ENCODE results near the gene PHACTR3. TPM values are rescaled to one million over a fixed set of nuclear protein-coding genes. Genes with fewer than 3 reads are reported as not detected.

The PHACTR3 gene
- total RNA-seq, 1 donor from 2014 or later: 9.9 TPM

DNA sequence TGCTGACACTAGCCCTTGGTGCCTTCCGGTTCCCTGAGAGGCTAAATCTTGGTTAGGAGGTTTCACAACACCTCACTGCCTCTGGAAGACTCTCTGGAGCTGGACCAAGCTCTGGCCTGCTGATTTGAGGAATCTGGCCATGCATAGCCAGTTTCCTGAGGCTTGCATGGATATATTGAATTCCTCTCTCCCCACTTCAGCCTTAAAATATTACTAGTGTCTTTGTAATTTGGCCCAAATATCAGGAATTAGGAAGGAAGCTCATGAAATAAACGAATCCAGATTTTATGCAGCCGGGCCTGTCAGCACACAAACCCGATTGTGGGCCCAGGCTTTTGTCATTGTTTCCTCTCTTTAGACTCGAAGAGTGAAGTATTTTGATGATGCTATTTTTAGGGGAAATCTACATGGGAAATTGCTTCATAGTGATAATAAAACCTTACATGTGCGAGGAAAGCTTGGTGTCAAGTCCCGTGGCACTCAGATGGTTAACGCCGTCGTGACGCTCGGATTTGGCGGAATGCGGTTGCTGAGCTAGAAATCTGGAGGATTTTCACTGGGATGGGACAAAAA lies 144.4 kb downstream of the PHACTR3 start:
- no peak for ATAC-seq
- intact Hi-C loops (cut with DNase I): no loop called here
- DNase-seq (ENCODE audit: missing footprints): no peak

GRCh38 chr20:59749301-59749700 lies 145.0 kb downstream of the PHACTR3 start:
- ATAC-seq: no peak
- intact Hi-C loops (cut with DNase I): no loop called here
- DNase-seq (ENCODE audit: missing footprints): no peak

DNA sequence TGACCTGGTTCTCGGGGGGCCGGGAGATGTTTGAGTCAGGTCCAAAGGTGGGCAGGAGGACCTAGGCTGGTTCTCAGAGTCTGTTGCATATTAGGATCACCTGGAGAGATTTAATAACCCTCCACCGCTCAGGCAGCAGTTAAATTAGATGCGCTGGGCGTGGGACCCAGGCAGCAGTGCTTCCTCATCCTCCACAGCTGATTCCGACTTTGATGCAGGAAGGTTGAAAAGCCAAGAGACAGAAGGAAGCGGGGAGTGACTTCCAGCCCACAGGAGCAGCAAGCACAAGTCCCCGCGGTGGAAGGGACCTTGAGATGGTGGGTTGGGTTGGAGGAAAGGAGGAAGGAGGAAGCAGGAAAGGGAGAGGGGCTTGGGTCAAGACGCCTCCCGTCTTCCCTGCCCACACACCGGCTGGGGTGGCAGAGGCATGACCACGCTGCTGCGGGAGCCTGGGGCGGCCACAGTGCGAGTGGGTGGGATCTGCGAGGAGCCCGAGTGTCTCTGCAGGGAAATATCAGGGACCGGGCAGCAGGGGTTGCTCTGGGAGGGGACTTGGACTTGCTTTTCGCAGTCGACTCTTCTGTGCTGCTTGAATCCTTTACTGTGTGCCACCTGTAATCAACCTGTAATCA lies 146.0 kb downstream of the PHACTR3 start:
- intact Hi-C loops (cut with DNase I): loop anchor here (2.0 to 5.0 kb wide), 2 partner anchors 58 to 180 kb away; no protein-coding TSS in a partner anchor
- ATAC-seq: no peak
- no peak for DNase-seq (ENCODE audit: missing footprints)

- ATAC-seq (peak; percentile 58), DNase-seq (ENCODE audit: missing footprints) (peak; percentile 85)
- intact Hi-C loops (cut with DNase I): loop anchor here (1.0 to 5.0 kb wide), 3 partner anchors 59 to 180 kb away; no protein-coding TSS in a partner anchor
Measured at GRCh38 chr20:59751075-59751711, 146.9 kb downstream of the PHACTR3 start.

DNA sequence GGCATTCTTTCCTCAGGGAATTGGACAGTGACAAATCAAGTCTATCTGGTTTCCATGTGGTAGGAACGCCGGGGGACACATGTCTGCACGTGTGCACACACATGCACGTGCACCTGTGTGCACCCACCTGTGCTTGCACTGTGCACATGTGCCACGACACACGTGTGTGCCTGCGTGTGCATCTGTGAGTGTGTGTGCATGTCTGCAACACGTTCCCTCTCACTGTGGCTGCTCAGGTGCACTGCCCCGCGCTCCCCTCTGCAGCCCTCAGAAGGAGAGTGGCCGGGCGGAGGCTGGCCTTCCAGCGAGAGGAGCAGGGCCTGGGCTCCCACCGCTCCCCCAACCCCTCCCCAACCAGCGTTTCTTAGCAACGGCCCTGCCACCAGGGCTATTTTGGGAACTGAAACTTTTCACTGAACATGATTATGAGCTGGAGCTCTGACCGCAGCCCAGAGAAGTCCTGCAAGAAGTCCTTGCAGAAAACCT lies 147.8 kb downstream of the PHACTR3 start:
- intact Hi-C loops (cut with DNase I): loop anchor here (5.0 kb wide), 1 partner anchor 60 kb away; no protein-coding TSS in a partner anchor
- DNase-seq (ENCODE audit: missing footprints): peak; percentile 86
- peak; percentile 71 for ATAC-seq

GRCh38 chr20:59752704-59753460 lies 148.5 kb downstream of the PHACTR3 start:
- DNase-seq (ENCODE audit: missing footprints) (no peak), ATAC-seq (peak; percentile 73)
- intact Hi-C loops (cut with DNase I): loop anchor here (5.0 kb wide), 1 partner anchor 61 kb away; no protein-coding TSS in a partner anchor

- no peak for DNase-seq (ENCODE audit: missing footprints)
- no peak for ATAC-seq
- intact Hi-C loops (cut with DNase I): loop anchor here (5.0 kb wide), 1 partner anchor 62 kb away; no protein-coding TSS in a partner anchor
Measured at GRCh38 chr20:59753836-59754235, 149.5 kb downstream of the PHACTR3 start.

DNA sequence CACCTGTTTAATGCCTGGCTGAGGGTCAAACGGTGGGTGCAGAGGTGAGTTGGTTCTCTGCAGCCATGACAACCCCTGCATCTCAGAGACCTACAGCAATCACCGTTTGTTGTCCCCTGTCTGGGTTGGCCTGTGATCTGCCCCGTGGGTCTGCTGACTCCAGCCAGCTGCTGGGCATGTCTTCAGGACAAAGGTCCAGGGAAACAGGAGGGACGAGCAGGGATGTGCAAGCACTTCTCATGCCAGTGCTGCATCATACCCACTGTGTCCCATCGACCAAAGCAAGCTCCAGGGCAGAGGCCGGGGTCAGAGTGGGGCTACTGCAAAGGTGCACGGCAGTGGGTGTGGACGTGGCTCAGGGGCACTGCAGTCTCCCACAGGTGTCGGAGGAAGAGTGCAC lies 150.2 kb downstream of the PHACTR3 start:
- intact Hi-C loops (cut with DNase I): loop anchor here (5.0 kb wide), 1 partner anchor 62 kb away; no protein-coding TSS in a partner anchor
- ATAC-seq (no peak), DNase-seq (ENCODE audit: missing footprints) (no peak)

DNA sequence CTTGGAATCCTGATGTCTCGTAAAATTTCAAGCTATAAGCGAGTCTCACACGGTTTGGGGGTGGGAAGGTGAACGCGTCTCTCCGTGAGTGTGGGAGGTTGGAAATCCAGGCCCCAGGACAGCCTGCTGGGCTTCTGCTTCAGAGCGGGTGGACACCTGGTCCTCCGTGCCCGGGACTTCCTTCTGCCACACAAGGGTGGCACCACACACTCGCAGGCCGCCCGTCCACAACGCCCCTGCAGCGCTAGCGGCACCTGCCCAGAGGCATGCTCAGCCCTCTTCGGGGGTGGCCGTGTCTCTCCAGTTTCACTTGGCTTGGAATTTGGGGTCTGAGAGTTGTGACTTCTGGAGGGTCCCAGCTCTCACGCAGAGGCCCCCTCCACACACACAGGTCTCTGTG lies 151.9 kb downstream of the PHACTR3 start:
- ATAC-seq: no peak
- intact Hi-C loops (cut with DNase I): no loop called here
- DNase-seq (ENCODE audit: missing footprints): no peak

GRCh38 chr20:59764037-59764436 lies 159.7 kb downstream of the PHACTR3 start:
- intact Hi-C loops (cut with DNase I): no loop called here
- ATAC-seq (no peak), DNase-seq (ENCODE audit: missing footprints) (no peak)

DNA sequence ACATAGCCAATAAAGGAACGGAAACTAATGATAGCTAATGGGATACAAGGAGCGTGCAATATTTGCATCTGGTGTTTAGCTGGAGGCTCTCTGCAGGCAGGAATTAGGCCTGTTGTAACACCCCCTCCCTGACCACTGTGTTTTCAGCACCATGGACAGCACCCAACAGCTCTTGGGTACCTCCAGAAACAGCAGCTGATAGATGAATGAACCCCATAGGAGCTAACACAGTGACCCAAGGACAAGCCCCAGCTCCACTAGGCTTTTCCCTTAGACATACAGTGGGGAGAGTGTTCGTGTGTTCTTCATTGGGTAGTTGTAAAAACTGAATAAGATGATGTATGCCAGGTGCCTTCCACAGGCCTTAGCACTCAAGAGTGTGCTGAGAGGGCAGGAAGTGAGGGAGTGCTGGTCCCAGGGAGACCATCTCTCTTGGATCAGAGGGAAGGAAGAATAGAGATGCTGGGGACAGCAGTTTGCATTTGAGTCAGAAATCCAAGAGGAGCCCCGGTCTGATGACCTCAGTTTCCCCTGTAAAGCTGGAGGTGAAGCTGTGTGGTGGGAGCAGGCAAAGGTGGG lies 161.3 kb downstream of the PHACTR3 start:
- no peak for DNase-seq (ENCODE audit: missing footprints)
- no peak for ATAC-seq
- intact Hi-C loops (cut with DNase I): no loop called here

DNA sequence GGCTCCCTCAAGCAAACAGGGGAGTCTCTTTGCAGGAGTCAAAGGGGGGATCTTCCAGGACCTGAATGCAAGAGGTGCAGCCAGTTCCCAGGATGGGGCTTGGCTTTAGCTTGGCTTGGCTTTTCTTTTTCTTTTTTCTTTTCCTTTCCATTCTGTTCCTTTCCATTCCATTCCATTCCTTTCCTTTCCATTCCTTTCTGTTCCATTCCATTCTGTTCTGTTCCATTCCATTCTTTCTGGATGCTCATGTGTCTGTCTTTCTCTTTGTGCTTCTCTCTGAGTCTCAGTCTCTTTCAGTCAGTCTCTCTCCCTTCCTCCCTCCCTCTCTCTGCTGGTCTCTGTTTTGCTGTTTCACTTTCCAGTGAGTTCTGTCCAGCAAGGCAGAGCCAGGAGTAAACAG lies 163.3 kb downstream of the PHACTR3 start:
- no peak for DNase-seq (ENCODE audit: missing footprints)
- intact Hi-C loops (cut with DNase I): no loop called here
- ATAC-seq: no peak

DNA sequence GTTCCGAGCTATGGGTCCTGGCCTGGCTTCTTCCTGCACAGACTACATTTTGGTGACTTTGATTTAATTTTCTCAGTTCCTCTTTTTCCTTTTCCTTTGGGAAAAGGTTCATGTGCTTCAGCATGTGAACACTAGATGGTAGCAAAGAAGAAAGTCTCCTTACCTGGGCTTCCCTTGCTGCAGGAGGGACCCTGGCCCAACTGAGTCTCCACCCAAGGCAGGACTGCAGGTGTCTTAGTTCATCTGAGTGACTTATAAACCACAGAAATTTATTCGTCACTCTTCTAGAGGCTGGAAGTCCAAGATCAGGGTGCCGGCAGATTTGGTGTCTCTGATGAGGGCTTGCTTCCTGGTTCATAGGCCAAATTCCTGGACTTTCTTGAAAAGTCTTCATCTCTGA lies 165.9 kb downstream of the PHACTR3 start:
- ATAC-seq (no peak), DNase-seq (ENCODE audit: missing footprints) (no peak)
- intact Hi-C loops (cut with DNase I): no loop called here

GRCh38 chr20:59770851-59771250 lies 166.5 kb downstream of the PHACTR3 start:
- ATAC-seq: no peak

DNA sequence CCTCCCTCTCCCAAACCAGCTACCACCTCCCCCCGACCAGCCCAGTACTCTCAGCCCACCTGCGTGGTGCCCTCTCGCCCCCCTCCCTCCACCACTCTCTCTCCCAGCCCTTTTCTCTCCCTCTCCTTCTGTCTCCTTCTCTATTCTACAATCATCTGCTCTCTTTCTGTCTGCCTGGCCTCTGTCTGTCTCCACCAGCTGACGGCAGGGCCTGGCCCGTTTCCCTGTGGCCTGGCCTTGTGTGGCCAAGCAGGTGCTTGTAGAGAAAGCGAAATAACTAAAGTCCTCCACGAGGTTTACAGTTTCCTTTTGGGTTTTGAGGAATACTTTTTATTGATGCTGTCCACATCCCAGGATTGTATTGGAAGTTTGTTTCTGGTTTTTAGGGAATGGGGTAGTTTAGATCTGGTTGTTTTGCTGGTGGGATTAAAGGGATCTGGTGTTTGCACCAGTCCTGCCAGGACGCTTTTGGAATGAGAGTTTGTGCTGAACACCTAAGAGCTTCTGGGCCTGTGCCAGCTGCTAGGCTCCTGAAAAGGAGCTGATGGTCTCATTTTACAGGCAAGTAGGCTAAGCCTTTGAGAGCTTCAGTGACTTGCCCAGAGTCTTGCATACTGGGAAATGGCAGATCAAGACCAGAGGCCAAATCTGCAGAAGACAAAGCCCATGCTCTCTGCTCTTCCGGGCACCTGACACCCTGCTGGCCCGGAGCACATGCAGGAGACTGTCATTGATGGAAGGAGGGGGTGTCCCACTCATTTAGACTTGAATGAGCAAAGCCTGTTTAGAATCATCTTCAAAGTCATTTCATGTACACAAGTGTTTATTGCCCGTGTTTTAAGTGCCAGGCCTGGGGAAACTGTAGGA lies 167.4 kb downstream of the PHACTR3 start:
- DNase-seq (ENCODE audit: missing footprints) (no peak), ATAC-seq (peak; percentile 76)
- intact Hi-C loops (cut with DNase I): no loop called here

More at GRCh38 chr20:59770851-59771250, 166.5 kb downstream of the PHACTR3 start:
- intact Hi-C loops (cut with DNase I): no loop called here
- DNase-seq (ENCODE audit: missing footprints): no peak

DNA sequence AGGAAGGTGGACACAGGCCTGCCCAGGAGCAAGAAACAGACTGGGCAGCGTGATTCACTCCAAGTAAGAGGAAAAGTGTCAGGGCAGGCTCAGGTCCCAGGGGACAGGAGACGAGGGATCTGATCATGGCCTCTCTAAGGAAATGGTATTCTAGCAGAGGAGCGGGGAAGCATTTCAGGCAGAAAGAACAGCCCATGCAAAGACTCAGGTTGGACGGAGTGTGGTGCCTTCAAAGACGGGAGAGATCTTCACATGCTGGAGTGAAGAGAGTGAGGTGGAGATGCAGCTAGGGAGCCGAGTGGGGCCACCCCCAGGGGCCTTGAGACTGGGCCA lies 168.0 kb downstream of the PHACTR3 start:
- ATAC-seq: no peak
- no peak for DNase-seq (ENCODE audit: missing footprints)
- intact Hi-C loops (cut with DNase I): no loop called here

DNA sequence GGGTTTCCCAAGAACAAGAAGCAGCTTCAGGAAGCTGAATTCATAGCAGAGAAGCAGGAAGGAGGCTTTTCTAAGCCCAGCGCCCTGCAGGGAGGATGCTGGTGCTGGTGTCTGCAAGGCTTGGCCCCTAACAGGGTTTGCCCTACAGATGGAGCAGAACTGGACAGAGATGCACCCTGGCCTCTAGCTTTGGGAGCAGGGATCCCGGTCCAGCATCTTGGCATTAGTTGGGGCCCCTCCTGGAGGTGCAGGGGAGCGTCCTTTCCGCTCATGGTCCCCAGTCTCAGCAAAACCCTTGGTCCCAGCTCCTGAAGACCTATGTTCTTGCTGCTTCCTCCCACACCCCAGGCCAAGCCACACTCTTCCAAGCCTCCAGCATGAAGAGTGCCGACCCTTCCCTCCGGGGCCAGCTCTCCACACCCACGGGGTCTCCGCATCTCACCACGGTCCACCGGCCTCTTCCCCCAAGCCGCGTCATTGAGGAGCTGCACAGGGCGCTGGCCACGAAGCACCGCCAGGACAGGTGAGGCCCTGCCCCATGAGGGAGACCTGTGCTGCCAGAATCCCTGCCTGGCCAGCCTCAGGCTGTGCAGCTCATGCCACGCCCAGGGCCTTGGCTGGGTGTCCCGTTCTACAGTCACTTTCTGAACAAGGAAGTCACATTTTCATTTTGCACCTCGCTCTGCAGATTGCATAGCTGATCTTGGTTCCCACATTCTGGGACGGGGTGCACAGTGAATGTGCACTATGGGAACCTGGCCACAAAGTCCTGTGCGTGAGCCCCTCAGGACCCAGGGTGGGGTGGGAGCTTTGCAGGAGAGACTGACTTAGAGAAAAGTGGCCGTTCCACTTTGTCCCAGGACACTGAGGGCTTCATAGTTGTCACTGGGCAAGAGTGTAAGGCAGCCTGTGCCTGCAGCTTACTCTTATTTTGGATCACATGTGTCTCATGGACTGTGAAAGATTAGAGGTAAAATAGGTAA lies 168.9 kb downstream of the PHACTR3 start:
- intact Hi-C loops (cut with DNase I): no loop called here
- ATAC-seq: no peak
- no peak for DNase-seq (ENCODE audit: missing footprints)

All from Right ventricle myocardium inferior (tissue), 1 donor.